Adrenal gland (tissue), 12 donors: Measurements from ENCODE around the gene NMRK2. TPM values are rescaled to one million over a fixed set of nuclear protein-coding genes. Genes with fewer than 3 reads are reported as not detected.

ENCODE experiments used
- DNase-seq, 7 donors: peaks; one replicate each; pipeline ENCODE4 v3.0.0-alpha.2; 2019 to 2020
- H3K27ac ChIP-seq, 5 donors: fragments of 200-600 bp; sonication (generic) in 4 of 5; 1 replicate in 3 of 5; 2 replicates in 2 of 5; pipeline versions ENCODE4 v1.5.1 to v1.8.0; 2016 to 2020; ENCODE audit warnings: mild to moderate bottlenecking in 1 of 5
- H3K27me3 ChIP-seq: fragments of 200-600 bp; 2 replicates; pipeline ENCODE4 v1.8.0; 2021
- H3K36me3 ChIP-seq, 2 donors: fragments of 200-600 bp; replicated peaks in 1 of 2; 1 replicate in 1 of 2; 2 replicates in 1 of 2; pipeline versions ENCODE4 v1.5.1 to v1.8.0; 2018 to 2022
- H3K4me1 ChIP-seq, 2 donors: fragments of 200-600 bp; replicated peaks in 1 of 2; 1 replicate in 1 of 2; 2 replicates in 1 of 2; pipeline versions ENCODE4 v1.5.1 to v1.8.0; 2018 to 2021
- H3K4me3 ChIP-seq, 4 donors: fragments of 200-600 bp; sonication (generic) in 3 of 4; one replicate each; pipeline ENCODE4 v1.5.1; 2016 to 2018
- H3K9me3 ChIP-seq, 3 donors: fragments of 200-600 bp; sonication (generic) in 1 of 3; replicated peaks in 1 of 3; 1 replicate in 2 of 3; 2 replicates in 1 of 3; pipeline versions ENCODE4 v1.5.1 to v1.8.0; 2016 to 2021
- POLR2A ChIP-seq, 2 donors: fragments of 450-650 bp; IDR thresholded peaks; one replicate each; pipeline ENCODE4 v1.6.1; 2017; ENCODE audit warnings: antibody characterized with exemption in 2 of 2, mild to moderate bottlenecking in 2 of 2, moderate library complexity in 1 of 2
- WGBS, 4 donors: extraction: QIAGEN DNeasy Blood & Tissue Kit in 2 of 4; methylation state at CpG; one replicate each; pipeline versions ENCODE4 v1.1.5 to v1.1.7; 2013 to 2017; 5-methylcytosine and 5-hydroxymethylcytosine counted together
- intact Hi-C, 2 donors: fragments of 100-400 bp; cut with DNase I; formaldehyde crosslinking; loops; one replicate each; pipeline versions ENCODE4 v1.14.1 to v1.15.0; 2022 to 2023
- polyA plus RNA-seq, 3 donors: library from polyadenylated mRNA; stranded (reverse); fragments of 200-250 nt in 2 of 3; fragments of 350-450 nt in 1 of 3; fragmentation: Illumina TruSeq in 1 of 3; extraction: RNeasy Lipid Tissue Mini Kit (QIAGEN cat#74804) in 1 of 3; gene quantifications; one replicate each; pipeline ENCODE4 v1.2.3, GENCODE V29; 2013 to 2014
- total RNA-seq, 9 donors: library from RNA; depleted of rRNA in 4 of 9; stranded (reverse); fragments of >200 nt in 4 of 9; fragments of 120-200 nt in 1 of 9; fragmentation: NEBNext Ultra II Directional in 1 of 9; extraction: Animal tissue kit (Norgen Biotek cat#: 25700) in 1 of 9; gene quantifications; one replicate each; pipeline versions ENCODE4 v1.1.0 to v1.2.4, GENCODE V29; 2013 to 2023
- TF ChIP-seq, protein P1 (sequence below), 6 experiments: fragments of 450-650 bp in 4 of 6; fragments of 200-600 bp in 2 of 6; sonication (generic) in 1 of 6; IDR thresholded peaks; 1 replicate in 5 of 6; 2 replicates in 1 of 6; pipeline versions ENCODE4 v1.5.1 to v1.8.0; 2016 to 2021; ENCODE audit warnings: antibody characterized with exemption in 6 of 6, mild to moderate bottlenecking in 2 of 6, moderate library complexity in 1 of 6
- donor health status: healthy with polysubstance abuse.
- donor health status: Bipolar disorder and iron deficiency.
- donor health status: DM: yes; HTN: yes; CAD: no.
- donor health status: DM: no; HTN: no; CAD: no.
- donor health status: DM: no; HTN: no; CAD: no.
- donor health status: DM: yes; HTN: yes; CAD: no.

The NMRK2 gene
- total and polyA plus RNA-seq, 12 donors, result 0.36 to 14.7 (median 1.9) TPM; not detected in 4

DNA sequence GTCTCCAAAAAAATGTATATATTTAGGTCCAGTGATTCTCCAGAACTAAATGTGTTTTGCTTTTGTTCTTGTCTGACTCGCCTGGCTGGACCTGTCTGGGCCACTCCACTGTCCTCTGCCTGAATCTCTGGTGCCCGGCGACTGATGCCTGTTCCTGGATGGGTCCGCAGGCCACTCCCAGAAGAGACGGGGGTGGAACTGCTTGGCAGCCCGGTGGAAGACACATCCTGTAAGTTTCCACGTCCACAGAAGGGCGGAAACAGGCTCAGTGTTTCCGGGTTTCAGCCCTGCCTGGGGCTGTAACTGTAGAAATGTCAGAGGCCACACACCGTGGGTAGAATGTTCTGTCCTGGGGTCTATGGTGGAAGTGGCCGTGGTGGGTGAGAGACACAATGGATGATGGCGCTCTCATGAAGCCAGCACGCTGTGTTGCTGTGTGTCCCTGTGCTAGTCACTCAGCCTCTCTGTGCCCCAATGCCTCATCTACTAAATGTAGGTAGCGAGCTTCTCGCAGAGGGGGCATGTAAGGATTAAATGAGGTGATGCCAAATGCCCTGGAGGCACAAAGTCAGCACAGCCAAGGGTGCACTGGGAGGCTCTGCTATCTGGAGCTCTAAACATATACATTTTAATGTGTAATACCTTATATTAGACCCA lies 30.4 kb upstream of the NMRK2 start:
- H3K27me3 ChIP-seq, result no peaks in the 10 kb centered on the region
- intact Hi-C loops, result no loop called here
- no peaks in the 10 kb centered on the region for H3K9me3 ChIP-seq
- H3K27ac ChIP-seq, result no peak overlapping the region
- TF ChIP-seq, protein P1, sequence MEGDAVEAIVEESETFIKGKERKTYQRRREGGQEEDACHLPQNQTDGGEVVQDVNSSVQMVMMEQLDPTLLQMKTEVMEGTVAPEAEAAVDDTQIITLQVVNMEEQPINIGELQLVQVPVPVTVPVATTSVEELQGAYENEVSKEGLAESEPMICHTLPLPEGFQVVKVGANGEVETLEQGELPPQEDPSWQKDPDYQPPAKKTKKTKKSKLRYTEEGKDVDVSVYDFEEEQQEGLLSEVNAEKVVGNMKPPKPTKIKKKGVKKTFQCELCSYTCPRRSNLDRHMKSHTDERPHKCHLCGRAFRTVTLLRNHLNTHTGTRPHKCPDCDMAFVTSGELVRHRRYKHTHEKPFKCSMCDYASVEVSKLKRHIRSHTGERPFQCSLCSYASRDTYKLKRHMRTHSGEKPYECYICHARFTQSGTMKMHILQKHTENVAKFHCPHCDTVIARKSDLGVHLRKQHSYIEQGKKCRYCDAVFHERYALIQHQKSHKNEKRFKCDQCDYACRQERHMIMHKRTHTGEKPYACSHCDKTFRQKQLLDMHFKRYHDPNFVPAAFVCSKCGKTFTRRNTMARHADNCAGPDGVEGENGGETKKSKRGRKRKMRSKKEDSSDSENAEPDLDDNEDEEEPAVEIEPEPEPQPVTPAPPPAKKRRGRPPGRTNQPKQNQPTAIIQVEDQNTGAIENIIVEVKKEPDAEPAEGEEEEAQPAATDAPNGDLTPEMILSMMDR (IDR thresholded peaks at IDR 0.05), result no peak
- TF ChIP-seq POLR2A (IDR thresholded peaks at IDR 0.05), result no peak
- no peak overlapping the region for H3K4me3 ChIP-seq
- H3K4me1 ChIP-seq, result no peaks in the 10 kb centered on the region
- DNase-seq, result no peak
- WGBS, 4 donors, result 75 to 81% (median 79%) methylated on average over 9 to 15 of the region's 15 CpGs
- H3K36me3 ChIP-seq, result no peaks in the 10 kb centered on the region

DNA sequence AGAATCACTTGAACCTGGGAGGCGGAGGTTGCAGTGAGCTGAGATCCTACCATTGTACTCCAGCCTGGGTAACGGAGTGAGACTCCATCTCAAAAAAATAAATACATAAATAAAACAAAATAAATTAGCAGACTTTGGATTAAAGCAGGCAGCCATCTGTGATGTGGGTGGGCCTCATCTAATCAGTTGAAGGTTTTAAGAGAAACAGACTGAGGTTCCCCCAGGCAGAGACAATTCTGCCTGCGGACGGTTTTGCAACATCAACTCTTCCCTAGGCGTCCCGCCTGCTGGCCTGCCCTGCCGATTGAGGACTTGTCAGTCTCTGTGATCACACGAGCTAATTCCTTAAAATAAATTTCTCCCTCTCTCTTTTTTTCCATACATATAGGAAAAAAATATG lies 28.6 kb upstream of the NMRK2 start:
- intact Hi-C loops, result no loop called here
- TF ChIP-seq, protein P1 (IDR thresholded peaks at IDR 0.05), result no peak
- TF ChIP-seq POLR2A (IDR thresholded peaks at IDR 0.05), result no peak
- Histone ChIP-seq H3K27ac (no peak overlapping the region), H3K27me3 (no peaks in the 10 kb centered on the region), H3K4me3 (no peak overlapping the region), H3K36me3 (no peaks in the 10 kb centered on the region), H3K9me3 (no peaks in the 10 kb centered on the region), H3K4me1 (no peaks in the 10 kb centered on the region)
- 80 to 91% (median 88%) methylated on average over 8 of the region's 8 CpGs for WGBS, 4 donors
- no peak for DNase-seq

DNA sequence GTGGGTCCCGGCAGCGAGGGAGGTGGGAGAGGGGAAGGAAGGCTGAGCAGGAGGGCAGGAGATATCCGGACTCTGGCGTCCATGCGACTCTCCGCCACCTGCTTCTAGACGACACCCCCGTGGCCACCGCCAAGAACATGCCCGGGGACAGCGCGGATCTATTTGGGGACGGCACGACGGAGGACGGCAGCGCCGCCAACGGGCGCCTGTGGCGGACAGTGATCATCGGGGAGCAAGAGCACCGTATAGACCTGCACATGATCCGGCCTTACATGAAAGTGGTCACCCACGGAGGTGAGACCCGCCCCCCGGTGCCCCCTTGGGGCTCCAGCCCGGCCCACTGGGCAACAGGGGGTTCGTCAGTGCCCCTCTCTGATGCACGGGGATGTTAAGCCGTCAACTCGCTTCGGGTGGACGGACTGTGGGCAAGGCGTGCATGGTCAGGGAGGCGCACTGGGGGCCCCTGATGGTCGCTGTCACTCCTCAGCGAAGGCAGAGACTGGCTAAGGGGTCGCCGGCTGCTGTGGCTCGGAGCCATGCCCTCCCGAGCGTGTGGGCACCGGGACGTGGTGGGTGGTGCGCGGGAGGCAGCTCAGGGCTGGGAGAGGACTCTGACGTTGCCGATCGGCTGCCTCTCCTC lies 25.1 kb upstream of the NMRK2 start:
- WGBS, 4 donors, result 77 to 84% (median 82%) methylated on average over 31 to 50 of the region's 50 CpGs
- TF ChIP-seq, protein P1 (IDR thresholded peaks at IDR 0.05), result no peak
- no peak for TF ChIP-seq POLR2A (IDR thresholded peaks at IDR 0.05)
- intact Hi-C loops, result no loop called here
- no peak for DNase-seq
- no peak overlapping the region for H3K27ac ChIP-seq
- peaks cover 0 to 4% (median 0%) of the 10 kb centered on the region in 3 donors for H3K9me3 ChIP-seq
- H3K4me3 ChIP-seq, result no peak overlapping the region
- H3K36me3 ChIP-seq, result no peaks in the 10 kb centered on the region
- H3K4me1 ChIP-seq, result no peaks in the 10 kb centered on the region
- H3K27me3 ChIP-seq, result no peaks in the 10 kb centered on the region

DNA sequence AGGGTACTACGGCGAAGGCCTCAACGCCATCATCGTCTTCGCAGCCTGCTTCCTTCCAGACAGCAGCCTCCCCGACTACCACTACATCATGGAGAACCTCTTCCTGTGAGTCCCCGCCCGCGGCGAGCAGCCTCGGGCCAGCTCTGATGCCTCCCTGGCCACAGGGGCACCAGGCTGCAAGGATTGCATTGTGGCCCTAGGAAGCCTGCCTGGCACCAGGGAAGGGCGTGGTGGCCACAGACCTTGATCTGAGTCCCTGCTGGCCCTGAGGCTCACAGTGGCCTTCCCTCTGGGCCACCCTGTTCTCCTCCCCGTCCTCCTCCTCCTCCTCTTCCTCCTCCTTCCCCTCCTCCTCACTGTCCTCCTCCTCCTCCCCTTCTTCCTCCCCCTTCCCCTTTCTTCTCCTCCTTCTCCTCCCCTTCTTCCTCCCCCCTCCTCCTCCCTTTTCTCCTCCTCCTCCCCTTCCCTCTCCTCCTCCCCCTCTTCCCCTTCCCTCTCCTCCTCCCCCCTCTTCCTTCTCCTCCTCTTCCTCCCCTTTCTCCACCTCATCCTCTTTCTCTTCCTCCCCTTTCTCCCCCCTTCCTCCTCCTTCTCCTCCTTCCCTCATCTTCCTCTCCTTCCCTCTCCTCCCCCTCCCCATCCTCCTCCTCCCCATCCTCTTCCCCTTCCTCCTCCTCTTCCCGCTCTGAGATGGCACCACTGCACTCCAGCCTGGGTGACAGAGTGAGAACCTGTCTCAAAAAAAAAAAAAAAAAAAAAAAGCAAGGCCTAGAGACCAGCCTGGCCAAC lies 24.4 kb upstream of the NMRK2 start:
- DNase-seq, result no peak
- no peaks in the 10 kb centered on the region for H3K4me1 ChIP-seq
- H3K36me3 ChIP-seq, result no peaks in the 10 kb centered on the region
- no peak overlapping the region for H3K27ac ChIP-seq
- peaks cover 0 to 4% (median 0%) of the 10 kb centered on the region in 3 donors for H3K9me3 ChIP-seq
- H3K27me3 ChIP-seq, result no peaks in the 10 kb centered on the region
- TF ChIP-seq, protein P1 (IDR thresholded peaks at IDR 0.05), result no peak
- TF ChIP-seq POLR2A (IDR thresholded peaks at IDR 0.05), result no peak
- 71 to 77% (median 73%) methylated on average over 10 to 14 of the region's 14 CpGs for WGBS, 4 donors
- no peak overlapping the region for H3K4me3 ChIP-seq
- intact Hi-C loops, result no loop called here
